Activated naive CD4-positive, alpha-beta T cell treated with anti-CD3 and anti-CD28 coated beads for 36 hours (primary cell): ENCODE data around the gene KIF26B. TPM values are rescaled to one million over a fixed set of nuclear protein-coding genes. Genes with fewer than 3 reads are reported as not detected.

Experiments
- CTCF ChIA-PET: fragments of 350-600 bp; sonication (Branson Sonifier 250); formaldehyde crosslinking; loops from one replicate; lab custom pipeline; 2021; ENCODE audit warnings: antibody characterized with exemption; lab: Charles Lee
- DNase-seq: peaks from one replicate; pipeline ENCODE4 v3.0.0-alpha.2; 2020
- H3K27ac Mint-ChIP-seq: one replicate; pipeline ENCODE4 v1.8.0; 2021; ENCODE audit warnings: mild to moderate bottlenecking, mixed read lengths
- H3K27me3 Mint-ChIP-seq: one replicate; pipeline ENCODE4 v1.8.0; 2021; ENCODE audit warnings: low read depth, mixed read lengths
- H3K36me3 Mint-ChIP-seq: one replicate; pipeline ENCODE4 v1.8.0; 2021; ENCODE audit warnings: low read depth, mixed read lengths
- H3K4me1 Mint-ChIP-seq: one replicate; pipeline ENCODE4 v1.8.0; 2021; ENCODE audit warnings: low read depth, mixed read lengths
- H3K4me3 Mint-ChIP-seq: one replicate; pipeline ENCODE4 v1.8.0; 2021; ENCODE audit warnings: mild to moderate bottlenecking, moderate library complexity, mixed read lengths
- H3K9me3 Mint-ChIP-seq: one replicate; pipeline ENCODE4 v1.8.0; 2021; ENCODE audit warnings: mixed read lengths
- intact Hi-C: fragments of 100-400 bp; cut with micrococcal nuclease; formaldehyde crosslinking; loops from one replicate; pipeline ENCODE4 v1.15.1; 2023
- total RNA-seq, 2 experiments: library from RNA; stranded (reverse); gene quantifications; one replicate each; pipeline ENCODE4 v1.2.3, GENCODE V29; 2021

KIF26B gene
- total RNA-seq, 2 experiments from 2014 or later = 0.05 TPM; not detected in 1

DNA sequence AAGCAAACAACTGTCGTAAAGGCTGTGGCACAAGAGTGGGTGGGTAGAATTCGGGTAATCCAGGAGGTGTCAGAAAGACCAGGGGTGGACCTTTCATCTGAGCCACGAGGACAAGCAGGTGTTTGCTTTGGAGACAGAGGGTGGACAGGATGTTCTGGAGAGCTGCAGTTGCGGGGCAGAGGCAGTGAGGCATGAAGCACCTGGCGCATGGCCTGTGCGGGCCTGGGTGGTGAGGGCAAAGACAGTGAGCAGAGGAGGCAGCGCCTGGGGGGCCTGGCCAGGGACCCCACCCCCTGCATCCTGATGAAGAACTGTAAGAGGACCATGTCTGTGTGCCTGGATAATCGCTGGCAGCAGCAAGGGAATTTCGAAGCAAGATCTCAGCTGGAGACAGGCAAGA lies 24.9 kb downstream of the KIF26B start:
- no peaks in the 10 kb centered on the region for H3K9me3 Mint-ChIP-seq
- H3K27ac Mint-ChIP-seq = no peak overlapping the region
- H3K4me1 Mint-ChIP-seq = no peaks in the 10 kb centered on the region
- CTCF ChIA-PET = no interaction called here
- intact Hi-C loops = no loop called here
- H3K4me3 Mint-ChIP-seq = no peak overlapping the region
- H3K27me3 Mint-ChIP-seq = no peaks in the 10 kb centered on the region
- DNase-seq = no peak
- no peaks in the 10 kb centered on the region for H3K36me3 Mint-ChIP-seq

DNA sequence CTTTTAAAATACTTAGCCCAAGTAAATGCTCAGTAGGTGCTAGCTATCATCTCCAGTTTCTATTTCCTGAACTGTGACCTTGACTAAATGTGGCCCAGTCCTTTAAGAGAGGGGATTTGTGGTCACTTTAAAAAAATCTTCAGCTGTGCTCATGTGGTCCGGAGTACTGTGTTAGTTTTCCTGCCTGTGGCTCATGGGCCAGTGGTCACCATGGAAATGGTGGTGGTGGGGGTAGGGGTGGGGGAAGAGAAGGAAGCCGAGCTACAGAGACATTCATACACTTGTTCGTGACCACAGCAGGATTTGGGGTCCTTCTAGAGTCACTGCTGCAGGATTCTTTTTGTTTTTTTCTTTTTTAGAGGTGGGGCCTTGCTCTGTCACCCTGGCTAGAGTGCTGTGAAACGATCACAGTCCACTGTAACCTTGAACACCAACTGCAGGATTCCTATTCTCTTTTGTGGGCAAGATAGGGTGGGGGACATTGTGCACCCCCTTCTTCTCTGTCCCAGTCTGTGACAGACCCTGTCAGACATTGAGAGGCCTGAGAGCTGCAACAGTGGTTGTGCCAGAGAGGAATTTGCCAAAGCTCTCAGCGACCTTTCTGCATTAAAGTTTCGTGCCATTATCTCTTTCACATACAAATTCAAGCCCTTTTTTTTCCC lies 25.8 kb downstream of the KIF26B start:
- Mint-ChIP-seq H3K4me3 (no peak overlapping the region), H3K27me3 (no peaks in the 10 kb centered on the region), H3K27ac (no peak overlapping the region), H3K36me3 (no peaks in the 10 kb centered on the region), H3K4me1 (no peaks in the 10 kb centered on the region), H3K9me3 (no peaks in the 10 kb centered on the region)
- DNase-seq = no peak
- CTCF ChIA-PET = no interaction called here
- intact Hi-C loops = no loop called here

DNA sequence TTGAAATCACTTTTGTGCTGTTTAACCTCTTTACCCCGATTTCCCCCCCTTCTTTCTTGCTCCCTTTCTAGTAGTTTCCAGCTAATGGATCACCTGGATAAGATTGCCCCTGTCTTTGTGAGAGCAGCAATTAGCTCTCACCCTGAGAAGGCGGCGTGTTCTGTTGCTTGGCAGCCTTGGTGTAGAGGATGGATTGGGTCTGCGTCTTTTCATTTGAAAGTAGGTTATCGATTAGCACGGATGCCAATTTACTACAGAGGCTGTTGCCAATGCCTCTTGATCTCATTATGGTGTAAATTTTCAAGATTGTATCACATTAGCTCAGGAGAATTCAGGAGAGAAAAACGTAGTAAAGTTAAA lies 26.4 kb downstream of the KIF26B start:
- Mint-ChIP-seq H3K4me3 (no peak overlapping the region), H3K9me3 (no peaks in the 10 kb centered on the region), H3K27me3 (no peaks in the 10 kb centered on the region), H3K4me1 (no peaks in the 10 kb centered on the region), H3K27ac (no peak overlapping the region), H3K36me3 (no peaks in the 10 kb centered on the region)
- CTCF ChIA-PET = no interaction called here
- intact Hi-C loops = no loop called here
- DNase-seq = no peak

DNA sequence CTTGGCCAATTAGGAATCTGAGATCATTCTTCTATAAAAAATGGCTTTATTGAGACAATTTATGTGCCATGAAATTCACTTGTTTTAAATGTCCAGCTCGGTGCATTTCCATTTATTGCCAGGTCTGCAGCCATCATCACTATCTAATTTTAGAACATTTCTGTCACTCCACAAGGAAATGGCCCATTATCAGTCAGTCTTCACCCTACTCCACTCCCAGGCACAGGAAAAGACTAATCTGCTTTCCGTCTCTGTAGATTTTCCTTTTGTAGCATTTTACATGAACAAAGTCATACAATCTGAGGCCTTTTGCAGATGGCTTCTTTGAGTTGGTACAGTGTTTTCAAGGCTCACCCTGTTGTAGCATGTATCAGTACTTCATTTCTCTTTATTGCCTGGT lies 27.2 kb downstream of the KIF26B start:
- intact Hi-C loops = no loop called here
- Mint-ChIP-seq H3K27me3 (no peaks in the 10 kb centered on the region), H3K9me3 (no peaks in the 10 kb centered on the region), H3K36me3 (no peaks in the 10 kb centered on the region), H3K27ac (no peak overlapping the region), H3K4me3 (no peak overlapping the region), H3K4me1 (no peaks in the 10 kb centered on the region)
- CTCF ChIA-PET = no interaction called here
- DNase-seq = no peak

DNA sequence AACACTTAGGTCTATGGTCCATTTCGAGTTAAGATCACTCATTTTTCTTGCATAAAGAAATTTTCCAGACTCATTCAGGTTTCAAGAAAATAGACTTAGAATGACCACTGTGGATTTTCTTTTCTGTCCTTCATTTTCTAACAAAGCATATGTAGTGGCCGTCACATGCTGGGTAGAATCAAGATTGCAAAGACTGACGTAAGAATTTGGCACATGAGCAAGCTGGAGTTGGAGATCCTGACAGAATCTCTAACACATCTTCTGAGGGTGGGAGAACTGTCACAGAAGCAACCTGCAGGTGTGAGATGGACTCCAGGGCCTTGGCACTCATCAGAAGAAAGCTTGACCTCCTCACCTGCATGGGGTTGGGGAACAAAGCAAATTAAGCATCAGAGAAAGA lies 28.6 kb downstream of the KIF26B start:
- no peaks in the 10 kb centered on the region for H3K4me1 Mint-ChIP-seq
- no peaks in the 10 kb centered on the region for H3K27me3 Mint-ChIP-seq
- H3K36me3 Mint-ChIP-seq = no peaks in the 10 kb centered on the region
- no peaks in the 10 kb centered on the region for H3K9me3 Mint-ChIP-seq
- intact Hi-C loops = no loop called here
- DNase-seq = no peak
- no peak overlapping the region for H3K27ac Mint-ChIP-seq
- CTCF ChIA-PET = no interaction called here
- H3K4me3 Mint-ChIP-seq = no peak overlapping the region

DNA sequence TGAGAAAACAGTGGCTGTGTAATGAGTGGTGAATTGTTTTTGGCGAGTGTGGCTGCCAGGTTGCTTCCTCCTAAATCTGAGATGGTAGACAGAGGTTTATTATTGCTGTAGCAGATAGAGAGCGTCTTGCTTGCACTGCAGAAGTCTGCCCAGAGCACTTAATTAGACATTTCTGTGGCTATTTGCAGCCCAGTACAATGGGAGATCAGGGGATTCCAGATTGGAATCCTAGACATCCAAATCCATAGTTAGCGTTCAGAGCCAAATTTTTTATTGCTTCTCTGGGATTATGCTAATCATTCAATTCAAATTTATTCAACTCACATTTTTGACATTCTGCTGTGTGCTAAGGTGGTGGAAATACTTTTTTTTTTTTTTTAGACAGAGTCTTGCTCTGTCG lies 30.0 kb downstream of the KIF26B start:
- Mint-ChIP-seq H3K27ac (no peak overlapping the region), H3K9me3 (no peaks in the 10 kb centered on the region), H3K4me3 (no peak overlapping the region), H3K4me1 (no peaks in the 10 kb centered on the region), H3K36me3 (no peaks in the 10 kb centered on the region), H3K27me3 (peaks cover 2% of the 10 kb centered on the region)
- DNase-seq = no peak
- CTCF ChIA-PET = no interaction called here
- intact Hi-C loops = no loop called here

DNA sequence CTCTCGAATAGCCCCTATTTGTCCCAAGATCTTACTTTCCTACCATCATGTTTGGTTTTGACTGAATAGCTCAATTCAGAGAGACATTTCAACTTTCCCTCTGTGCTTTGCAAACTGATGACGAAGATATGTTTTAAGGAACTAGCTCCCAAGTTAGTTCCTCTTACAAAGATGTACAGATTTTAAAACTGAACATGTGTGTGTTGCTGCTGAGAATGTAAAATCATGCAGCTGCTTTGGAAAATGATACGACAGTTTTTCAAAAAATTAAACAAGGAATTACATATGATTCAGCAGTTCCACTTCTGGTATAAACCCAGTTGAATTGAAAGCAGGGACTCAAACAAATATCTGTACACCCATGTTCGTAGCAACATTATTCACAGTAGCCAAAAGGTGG lies 33.6 kb downstream of the KIF26B start:
- CTCF ChIA-PET = no interaction called here
- Mint-ChIP-seq H3K4me1 (no peaks in the 10 kb centered on the region), H3K27me3 (peaks cover 2% of the 10 kb centered on the region), H3K27ac (no peak overlapping the region), H3K9me3 (no peaks in the 10 kb centered on the region), H3K36me3 (no peaks in the 10 kb centered on the region), H3K4me3 (no peak overlapping the region)
- intact Hi-C loops = no loop called here
- DNase-seq = no peak

DNA sequence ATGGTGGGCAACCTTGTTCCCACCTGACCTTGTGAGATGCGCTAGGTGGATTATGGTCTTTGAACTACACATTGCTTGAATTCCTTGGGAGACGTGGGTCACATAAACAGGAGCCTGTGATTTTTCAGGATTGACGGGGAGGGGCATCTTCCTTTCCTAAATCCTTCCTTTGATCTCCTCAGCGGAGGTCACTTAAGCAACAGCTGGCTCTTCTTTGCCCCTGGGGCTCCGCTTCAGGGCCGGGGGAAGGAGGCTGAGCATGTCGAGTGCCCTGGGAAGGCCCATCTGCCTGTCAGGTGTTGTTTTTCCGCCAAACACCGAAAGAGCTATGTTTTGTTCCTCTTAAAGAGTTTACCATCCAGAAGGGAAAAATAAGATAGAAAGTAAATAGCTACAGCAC lies 40.6 kb downstream of the KIF26B start:
- Mint-ChIP-seq H3K4me1 (no peaks in the 10 kb centered on the region), H3K36me3 (no peaks in the 10 kb centered on the region), H3K4me3 (no peak overlapping the region), H3K27ac (no peak overlapping the region), H3K27me3 (peaks cover 15% of the 10 kb centered on the region), H3K9me3 (no peaks in the 10 kb centered on the region)
- intact Hi-C loops = no loop called here
- DNase-seq = no peak
- CTCF ChIA-PET = no interaction called here

DNA sequence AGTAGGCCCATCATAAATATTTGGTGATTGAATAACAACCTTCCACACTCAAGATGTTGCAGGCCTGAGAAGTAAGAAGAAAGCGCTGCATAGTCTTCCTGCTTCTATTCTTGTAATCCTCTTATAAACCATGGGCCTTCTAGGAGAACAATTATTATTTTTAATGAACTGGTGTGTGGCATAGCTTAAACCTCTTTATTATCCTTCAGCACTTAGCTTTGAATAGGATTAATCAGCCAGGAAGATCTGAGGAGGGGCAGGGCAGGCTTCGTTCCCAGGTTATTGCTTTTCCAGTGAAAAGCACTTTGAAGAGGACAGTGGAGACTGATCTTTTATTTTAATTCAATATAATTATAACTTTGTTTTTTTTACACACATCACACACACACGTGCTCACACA lies 42.3 kb downstream of the KIF26B start:
- no peaks in the 10 kb centered on the region for H3K36me3 Mint-ChIP-seq
- peaks cover 19% of the 10 kb centered on the region for H3K27me3 Mint-ChIP-seq
- no peak overlapping the region for H3K4me3 Mint-ChIP-seq
- H3K9me3 Mint-ChIP-seq = no peaks in the 10 kb centered on the region
- CTCF ChIA-PET = no interaction called here
- DNase-seq = no peak
- H3K27ac Mint-ChIP-seq = no peak overlapping the region
- intact Hi-C loops = no loop called here
- no peaks in the 10 kb centered on the region for H3K4me1 Mint-ChIP-seq

DNA sequence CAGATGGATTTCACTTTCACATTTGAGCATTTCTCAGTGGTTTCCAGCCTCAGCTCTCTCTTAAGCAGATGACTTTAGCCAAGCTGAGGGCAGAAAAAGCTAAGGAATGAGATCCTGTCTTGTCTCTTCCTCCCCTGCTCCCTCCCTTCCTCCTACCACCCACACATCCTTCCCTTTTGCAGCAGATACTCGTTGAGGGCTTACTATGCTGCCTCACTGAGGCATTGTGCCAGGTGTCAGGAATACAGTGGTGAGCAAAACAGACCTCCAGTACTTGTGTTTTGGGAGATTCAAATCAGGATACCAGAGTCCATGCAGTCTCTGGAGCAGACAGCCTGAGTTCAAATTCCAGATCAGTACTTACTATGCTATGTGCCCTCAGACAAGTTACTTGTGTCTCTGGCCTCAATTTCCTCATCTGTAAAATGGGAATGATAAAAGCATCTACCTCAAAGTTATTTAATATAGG lies 43.2 kb downstream of the KIF26B start:
- Mint-ChIP-seq H3K27ac (no peak overlapping the region), H3K36me3 (no peaks in the 10 kb centered on the region), H3K9me3 (no peaks in the 10 kb centered on the region), H3K4me3 (no peak overlapping the region), H3K4me1 (no peaks in the 10 kb centered on the region), H3K27me3 (peaks cover 20% of the 10 kb centered on the region)
- DNase-seq = no peak
- CTCF ChIA-PET = no interaction called here
- intact Hi-C loops = no loop called here

DNA sequence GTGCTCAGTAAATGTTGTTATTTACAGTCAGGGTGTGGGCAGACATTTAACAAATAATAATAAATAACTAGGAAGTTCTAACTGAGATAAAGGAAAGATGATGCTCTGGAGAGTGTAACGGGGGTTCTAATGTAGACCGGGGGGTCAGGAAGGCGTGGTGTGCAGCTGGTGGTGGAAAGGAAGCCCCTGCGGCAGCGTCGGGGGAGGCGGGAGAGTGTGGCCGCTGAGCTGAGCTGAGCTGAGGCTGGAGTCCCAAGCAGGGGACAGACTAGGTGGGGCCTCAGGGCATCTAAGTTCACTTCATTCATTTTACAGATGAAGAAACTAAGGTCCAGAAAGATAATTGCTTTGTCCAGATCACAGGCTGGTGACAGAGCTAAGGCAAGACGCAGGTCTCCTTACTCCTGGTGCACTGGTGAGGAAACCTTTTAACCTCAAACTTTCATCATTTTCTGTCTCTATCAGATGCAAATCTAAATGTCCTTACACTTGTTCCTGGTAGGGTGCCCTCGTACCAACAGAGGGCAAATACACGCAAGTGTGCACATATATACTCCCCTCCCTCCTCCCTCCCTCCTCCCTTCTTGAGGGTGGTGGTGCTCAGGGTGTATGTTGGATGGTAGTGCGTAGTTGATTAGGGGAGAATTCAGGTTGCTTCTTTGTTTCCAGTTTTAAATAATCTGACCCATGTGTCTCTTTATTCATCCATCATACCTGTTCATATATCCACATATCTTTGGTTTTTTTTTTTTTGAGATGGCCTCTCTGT lies 44.1 kb downstream of the KIF26B start:
- H3K4me1 Mint-ChIP-seq = no peaks in the 10 kb centered on the region
- H3K27me3 Mint-ChIP-seq = peaks cover 20% of the 10 kb centered on the region
- intact Hi-C loops = no loop called here
- H3K9me3 Mint-ChIP-seq = no peaks in the 10 kb centered on the region
- H3K4me3 Mint-ChIP-seq = no peak overlapping the region
- H3K36me3 Mint-ChIP-seq = no peaks in the 10 kb centered on the region
- H3K27ac Mint-ChIP-seq = no peak overlapping the region
- DNase-seq = no peak
- CTCF ChIA-PET = no interaction called here

DNA sequence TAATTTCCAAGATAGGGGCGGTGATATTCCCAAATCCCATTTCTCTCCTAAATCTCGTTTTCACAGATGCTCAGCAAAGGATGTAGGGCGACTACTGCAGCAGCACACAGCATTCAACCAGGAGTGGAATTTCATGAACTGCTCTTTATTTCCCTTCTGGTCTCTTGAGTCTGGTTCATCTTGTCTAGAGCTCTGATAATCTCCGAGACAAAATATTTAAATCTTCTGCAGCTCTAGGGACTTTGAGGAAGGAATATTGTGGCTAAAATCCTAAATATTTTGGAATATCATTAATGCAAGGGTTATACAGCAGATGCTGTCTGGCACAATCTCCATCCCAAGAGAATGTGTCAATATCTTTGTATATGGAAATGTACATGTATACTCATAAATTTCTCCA lies 45.4 kb downstream of the KIF26B start:
- CTCF ChIA-PET = no interaction called here
- H3K27me3 Mint-ChIP-seq = peaks cover 20% of the 10 kb centered on the region

DNA sequence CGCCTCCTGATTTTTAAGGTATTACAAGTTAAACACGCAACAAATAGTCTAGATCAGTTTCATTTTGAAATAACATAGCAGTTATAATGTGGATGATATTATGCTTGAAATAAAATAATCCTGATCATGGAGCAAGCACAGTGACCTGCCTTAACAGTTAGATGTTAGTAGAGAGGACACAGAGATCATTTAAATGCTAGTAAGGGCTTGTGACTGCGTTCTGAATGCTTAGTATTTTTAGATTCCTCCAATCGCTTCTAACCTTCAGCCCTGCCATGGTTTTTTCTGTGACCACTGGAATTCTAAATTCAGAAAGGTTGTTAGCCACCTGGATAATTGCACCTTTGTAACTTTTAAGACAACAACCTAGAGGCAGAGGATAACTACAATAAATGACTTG lies 46.4 kb downstream of the KIF26B start:
- no peaks in the 10 kb centered on the region for H3K4me1 Mint-ChIP-seq
- H3K27ac Mint-ChIP-seq = no peak overlapping the region
- H3K36me3 Mint-ChIP-seq = no peaks in the 10 kb centered on the region
- H3K9me3 Mint-ChIP-seq = peaks cover 2% of the 10 kb centered on the region
- H3K4me3 Mint-ChIP-seq = no peak overlapping the region
- intact Hi-C loops = no loop called here
- CTCF ChIA-PET = no interaction called here
- H3K27me3 Mint-ChIP-seq = peaks cover 20% of the 10 kb centered on the region
- no peak for DNase-seq

More for the DNA sequence above, 45.4 kb downstream of the KIF26B start:
- Mint-ChIP-seq H3K27ac (no peak overlapping the region), H3K4me1 (no peaks in the 10 kb centered on the region), H3K36me3 (no peaks in the 10 kb centered on the region), H3K9me3 (no peaks in the 10 kb centered on the region), H3K4me3 (no peak overlapping the region)
- no peak for DNase-seq
- intact Hi-C loops = no loop called here
